ENCODE results near the gene ABO. TPM values are rescaled to one million over a fixed set of nuclear protein-coding genes. Genes with fewer than 3 reads are reported as not detected.
"Not testable (repeated sequence)": the region's sequence is repeated elsewhere in the genome, so short reads cannot be mapped to it uniquely, and the experiment has no call there.

ABO gene
- total and polyA plus RNA-seq, 2 of the 8 experiments (the other 6 are each of a cell fraction or from before 2014, with no cell fraction given), result 0.03 TPM; not detected in 1

- TF ChIP-seq CTBP2 (IDR thresholded peaks at IDR 0.05; ENCODE audit: borderline replicate concordance, insufficient read depth, insufficient read length, low read length) (no peak), HDAC6 (IDR thresholded peaks at IDR 0.05; ENCODE audit: low read depth, low read length) (no peak)
Observed at GRCh38 chr9:133224762-133225161, 50.2 kb downstream of the ABO start (continued).

GRCh38 chr9:133223159-133223756 is 51.7 kb downstream of the ABO start:
- H3K79me2 ChIP-seq (ENCODE audit: control insufficient read depth in 1 of 2, insufficient read depth in 2 of 2, low read length in 2 of 2); H3K4me3 ChIP-seq (ENCODE audit: extremely low read depth in 1 of 4, insufficient read depth in 2 of 4, low read depth in 3 of 4, low read length in 4 of 4); H2BK5ac ChIP-seq (ENCODE audit: low read depth, low read length); H2AK5ac ChIP-seq (ENCODE audit: low read depth, low read length); H2BK20ac ChIP-seq (ENCODE audit: low read length); H3K79me1 ChIP-seq (ENCODE audit: low read depth, low read length); H2BK120ac ChIP-seq (replicated peaks; ENCODE audit: low read depth, low read length); H3K23me2 ChIP-seq (ENCODE audit: low read depth, low read length); POLR2A ChIA-PET (ENCODE audit: partially characterized antibody); H3K36me3 ChIP-seq (ENCODE audit: control insufficient read depth in 2 of 4, insufficient read depth in 4 of 4, low read length in 3 of 4); H3K4me1 ChIP-seq (replicated peaks in 1 of 4; ENCODE audit: control insufficient read depth in 3 of 4, insufficient read depth in 4 of 4, low read length in 3 of 4); H3K27me3 ChIP-seq (replicated peaks in 1 of 4; ENCODE audit: control insufficient read depth in 3 of 4, extremely low read depth in 1 of 4, insufficient read depth in 3 of 4, low read length in 3 of 4); H2BK15ac ChIP-seq (ENCODE audit: low read length); H4K5ac ChIP-seq (ENCODE audit: insufficient read length, low read depth, low read length); H3K4ac ChIP-seq (replicated peaks; ENCODE audit: insufficient read length, low read depth, low read length); FAIRE-seq; H3K4me2 ChIP-seq (ENCODE audit: insufficient read depth in 1 of 2, low read depth in 2 of 2, low read length in 2 of 2); H3K18ac ChIP-seq (ENCODE audit: extremely low read depth, low read length); H3K56ac ChIP-seq (replicated peaks; ENCODE audit: insufficient read length, low read depth, low read length); H4K91ac ChIP-seq (replicated peaks; ENCODE audit: insufficient read length, low read length); H3K23ac ChIP-seq (ENCODE audit: insufficient read length); H4K20me1 ChIP-seq (replicated peaks in 1 of 2; ENCODE audit: control insufficient read depth in 1 of 2, insufficient read depth in 2 of 2, low read length in 2 of 2); H3K14ac ChIP-seq (ENCODE audit: insufficient read length); H3K9me3 ChIP-seq (ENCODE audit: insufficient read depth in 2 of 2, low read depth in 1 of 2, low read length in 1 of 2); H3K9ac ChIP-seq (replicated peaks in 1 of 4; ENCODE audit: extremely low read depth in 1 of 4, low read depth in 3 of 4, low read length in 3 of 4); H4K8ac ChIP-seq (ENCODE audit: extremely low read depth, insufficient read depth, low read length); H3K27ac ChIP-seq (ENCODE audit: low read depth, low read length); H2BK12ac ChIP-seq (ENCODE audit: low read depth, low read length): not testable (repeated sequence)
- 0 out of 2 replicates have a peak overlapping the region, but pooled peaks have one; percentile 53 for H2AFZ ChIP-seq (ENCODE audit: low read length)
- 65% methylated on average over 13 of the region's 13 CpGs; no CpG with 5 or more reads in 1 of the 2 experiments for WGBS, 2 experiments (ENCODE audit: extremely low coverage in 1 of 2, insufficient coverage in 1 of 2, insufficient read length in 1 of 2, insufficient replicate concordance in 2 of 2, low coverage in 1 of 2, low lambda C conversion rate in 2 of 2, missing lambda C conversion rate in 1 of 2)
- DNase-seq (ENCODE audit: low read depth in 1 of 2, low spot score in 2 of 2), result peak in 1 of 2 experiments; percentile 48
- CTCF ChIA-PET (ENCODE audit: partially characterized antibody), result interaction anchor here (0.7 to 3.6 kb wide), 4 partner anchors 16 to 147 kb away, joined by 3 to 16 read pairs (median 8); no protein-coding TSS in a partner anchor
